DOHH2 (cell line): ENCODE measurements around the gene NSD2.

ENCODE experiments used
- H3F3A ChIP-seq: fragments of 200-600 bp; sonication (generic), shearing (Covaris generic); 2 replicates; pipeline ENCODE4 v1.6.0; 2016; ENCODE audit warnings: antibody characterized with exemption, mild to moderate bottlenecking; ENCODE audit not compliant: control insufficient read depth, insufficient read depth
- H3K27ac ChIP-seq: fragments of 200-600 bp; sonication (generic); 2 replicates; pipeline ENCODE4 v1.5.1; 2014; ENCODE audit warnings: low read depth, mild to moderate bottlenecking, low read length, moderate library complexity
- H3K27me3 ChIP-seq: fragments of 200-600 bp; sonication (generic); 2 replicates; pipeline ENCODE4 v1.6.1; 2014; ENCODE audit warnings: mild to moderate bottlenecking, low read length, mixed read lengths; ENCODE audit not compliant: control insufficient read depth
- H3K36me3 ChIP-seq: fragments of 200-600 bp; sonication (generic); 2 replicates; pipeline ENCODE4 v1.6.1; 2014; ENCODE audit warnings: mild to moderate bottlenecking, low read length, moderate library complexity, mixed read lengths; ENCODE audit not compliant: control insufficient read depth
- H3K4me1 ChIP-seq: fragments of 200-600 bp; sonication (generic); 2 replicates; pipeline ENCODE4 v1.6.1; 2014; ENCODE audit warnings: mild to moderate bottlenecking, low read length, mixed read lengths; ENCODE audit not compliant: control insufficient read depth
- H3K4me2 ChIP-seq: fragments of 200-600 bp; sonication (generic); 2 replicates; pipeline ENCODE4 v1.6.0; 2014; ENCODE audit warnings: mild to moderate bottlenecking, low read length, moderate library complexity
- H3K4me3 ChIP-seq: fragments of 200-600 bp; sonication (generic); 2 replicates; pipeline ENCODE4 v1.5.1; 2014; ENCODE audit warnings: mild to moderate bottlenecking, low read length, mixed read lengths
- H3K79me2 ChIP-seq: fragments of 200-600 bp; sonication (generic); 2 replicates; pipeline ENCODE4 v1.6.1; 2014; ENCODE audit warnings: mild to moderate bottlenecking, low read length, mixed read lengths; ENCODE audit not compliant: control insufficient read depth
- H3K9me2 ChIP-seq: fragments of 200-600 bp; sonication (generic); replicated peaks from 2 replicates; pipeline ENCODE4 v1.6.1; 2014; ENCODE audit warnings: mild to moderate bottlenecking, low read length, mixed read lengths; ENCODE audit not compliant: control insufficient read depth
- H3K9me3 ChIP-seq: fragments of 200-600 bp; sonication (generic); 2 replicates; pipeline ENCODE4 v1.6.1; 2014; ENCODE audit warnings: antibody characterized with exemption, low read length, mixed read lengths; ENCODE audit not compliant: control insufficient read depth, insufficient read depth
- H4K20me1 ChIP-seq: fragments of 200-600 bp; sonication (generic); 2 replicates; pipeline ENCODE4 v1.6.0; 2014; ENCODE audit warnings: low read depth, mild to moderate bottlenecking, antibody characterized with exemption, low read length, moderate library complexity; ENCODE audit not compliant: control insufficient read depth, insufficient read depth
- CTCF ChIP-seq: fragments of 200-600 bp; sonication (generic); IDR thresholded peaks from one replicate; pipeline ENCODE4 v1.5.1; 2014; ENCODE audit warnings: antibody characterized with exemption, mild to moderate bottlenecking, low read depth, low read length; ENCODE audit not compliant: poor library complexity, severe bottlenecking
- EZH2phosphoT487 ChIP-seq: fragments of 200-600 bp; sonication (generic); IDR thresholded peaks from 2 replicates; pipeline ENCODE4 v1.6.1; 2017; ENCODE audit warnings: borderline replicate concordance, mild to moderate bottlenecking, antibody characterized with exemption, low read length, moderate library complexity, mixed read lengths

NSD2 gene

GRCh38 chr4:1855333-1856070 lies 15.7 kb upstream of the NSD2 start:
- no peak overlapping the region; the same call in 1 of the 2 replicates for H3K27ac ChIP-seq
- no peaks in the 10 kb centered on the region for H3K9me2 ChIP-seq
- H3K4me1 ChIP-seq, result peaks cover 40% of the 10 kb centered on the region
- peaks cover 36% of the 10 kb centered on the region for H3K36me3 ChIP-seq
- H3K27me3 ChIP-seq, result no peaks in the 10 kb centered on the region
- H3F3A ChIP-seq, result 0 out of 2 replicates have a peak, but pooled peaks cover 4% of the 10 kb centered on the region
- peaks cover 73% of the 10 kb centered on the region for H3K79me2 ChIP-seq
- peaks cover 18% of the 10 kb centered on the region for H4K20me1 ChIP-seq
- TF ChIP-seq EZH2phosphoT487, result no peak
- no peak for TF ChIP-seq CTCF
- H3K4me3 ChIP-seq, result peak overlapping the region; percentile 98
- no peaks in the 10 kb centered on the region for H3K9me3 ChIP-seq
- H3K4me2 ChIP-seq, result peak overlapping the region; percentile 99

DNA sequence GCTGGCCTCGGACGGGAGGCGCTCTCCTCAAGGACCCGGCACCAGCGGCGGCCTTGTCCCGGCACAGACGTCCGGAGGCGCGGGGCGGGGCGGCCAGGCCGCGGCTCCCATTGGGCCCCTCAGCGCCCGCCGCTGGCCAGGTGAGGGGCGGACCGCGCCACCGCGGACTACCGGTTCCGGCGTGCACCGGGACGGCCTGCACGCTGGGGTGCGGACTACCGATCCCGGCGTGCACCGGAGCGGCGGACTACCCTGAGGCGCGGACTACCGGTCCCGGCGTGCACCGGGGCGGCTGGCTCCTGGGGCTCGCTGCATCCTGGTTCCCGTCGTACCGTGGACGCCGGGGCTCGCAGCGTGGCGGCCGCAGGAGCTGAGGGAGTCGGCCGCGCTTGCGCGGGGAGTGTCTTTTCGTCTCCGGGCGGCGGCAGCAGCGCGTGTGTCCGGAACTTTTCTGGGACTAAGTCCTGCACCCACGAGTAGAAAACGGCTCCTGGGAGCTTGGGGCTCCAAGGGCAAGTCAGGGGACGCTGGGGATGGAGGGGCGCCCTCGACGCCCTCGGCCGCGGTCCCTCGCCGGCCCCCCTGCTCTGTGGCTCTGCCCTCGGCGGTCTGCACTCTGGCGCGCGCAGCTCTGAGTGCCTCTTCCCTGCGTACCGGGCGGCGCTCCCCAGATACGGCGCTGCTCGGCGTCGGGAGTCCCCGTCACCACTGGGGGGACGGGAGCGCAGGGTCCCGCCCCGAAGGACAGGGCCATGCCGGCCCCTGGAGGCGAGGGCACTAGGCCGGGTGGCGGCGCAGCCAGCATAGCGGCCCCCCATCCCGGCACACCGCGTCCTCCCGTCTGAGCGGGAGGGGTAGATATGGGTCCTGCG lies 14.9 kb upstream of the NSD2 start, which contains the start of gene LETM1:
TSS of gene LETM1 (minus strand) at position 86 of the 872 bp plus-strand sequence. CDS start 206 bp downstream, outside the sequence.
- no peaks in the 10 kb centered on the region for H3K27me3 ChIP-seq
- H3K4me2 ChIP-seq, result peak within 1 kb of the TSS; percentile 99
- no peaks in the 10 kb centered on the region for H3K9me2 ChIP-seq
- H3K9me3 ChIP-seq, result no peaks in the 10 kb centered on the region
- peaks cover 32% of the 10 kb centered on the region for H3K36me3 ChIP-seq
- H3F3A ChIP-seq, result peaks cover 10% of the 10 kb centered on the region; the same call in 1 of the 2 replicates
- H3K4me3 ChIP-seq, result peak within 1 kb of the TSS; percentile 98
- H4K20me1 ChIP-seq, result peaks cover 13% of the 10 kb centered on the region; the same call in 1 of the 2 replicates
- H3K79me2 ChIP-seq, result peaks cover 65% of the 10 kb centered on the region
- no peak for TF ChIP-seq EZH2phosphoT487
- peak; percentile 29 for TF ChIP-seq CTCF
- H3K4me1 ChIP-seq, result peaks cover 47% of the 10 kb centered on the region
- peak within 1 kb of the TSS; percentile 58 for H3K27ac ChIP-seq

DNA sequence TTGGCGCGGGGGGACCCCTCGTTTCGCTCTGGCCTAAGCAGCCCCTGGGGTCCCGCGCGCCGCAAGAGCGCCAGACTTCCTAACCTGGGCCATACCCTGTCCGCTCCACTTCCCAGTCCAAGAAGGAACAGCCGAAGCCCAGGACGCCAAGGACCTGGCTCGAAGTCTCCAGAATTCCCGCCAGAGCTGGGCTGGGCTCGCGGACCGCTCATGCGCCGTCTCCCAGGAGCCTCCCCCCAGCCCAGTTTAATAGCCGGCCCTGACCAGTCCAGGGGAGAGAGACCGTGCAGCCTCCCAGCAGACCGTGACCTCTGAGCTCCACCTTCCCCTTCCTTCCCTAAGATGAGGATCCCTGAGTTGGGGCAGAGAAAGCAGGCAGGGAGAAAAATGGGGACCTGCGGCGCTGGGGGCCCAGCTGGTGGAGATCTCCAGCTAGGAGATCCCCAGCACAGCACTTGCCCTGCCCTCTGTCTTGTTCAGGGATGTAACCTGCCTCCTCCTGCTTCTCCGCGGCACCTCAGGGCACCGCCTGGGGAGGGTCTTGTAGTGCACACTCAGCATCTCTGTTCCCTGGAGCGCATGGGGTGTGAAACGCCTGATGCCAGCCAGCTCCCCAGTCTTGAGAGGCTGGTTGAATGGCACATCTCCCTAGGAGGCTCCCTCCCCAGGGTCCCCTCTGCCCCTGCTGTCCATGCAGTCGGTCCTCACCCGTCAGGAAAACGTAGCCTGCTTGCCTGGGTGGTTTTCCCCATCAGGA lies 14.1 kb upstream of the NSD2 start:
- no peaks in the 10 kb centered on the region for H3K27me3 ChIP-seq
- no peaks in the 10 kb centered on the region for H3K9me3 ChIP-seq
- peak overlapping the region; percentile 99 for H3K4me2 ChIP-seq
- H3K4me1 ChIP-seq, result peaks cover 55% of the 10 kb centered on the region
- H3F3A ChIP-seq, result peaks cover 18% of the 10 kb centered on the region
- H3K9me2 ChIP-seq, result no peaks in the 10 kb centered on the region
- peaks cover 27% of the 10 kb centered on the region for H3K36me3 ChIP-seq
- H3K4me3 ChIP-seq, result peak overlapping the region; percentile 98
- TF ChIP-seq CTCF (no peak), EZH2phosphoT487 (no peak)
- H3K27ac ChIP-seq, result peak overlapping the region; percentile 58
- peaks cover 9% of the 10 kb centered on the region; the same call in 1 of the 2 replicates for H4K20me1 ChIP-seq
- peaks cover 56% of the 10 kb centered on the region for H3K79me2 ChIP-seq
